ENCODE measurements around the gene CALML3. TPM values are rescaled to one million over a fixed set of nuclear protein-coding genes. Genes with fewer than 3 reads are reported as not detected.

CALML3 gene
- total RNA-seq, 3 donors from 2014 or later (not counting 1 experiment from before 2014, with no cell fraction given) = not detected

DNA sequence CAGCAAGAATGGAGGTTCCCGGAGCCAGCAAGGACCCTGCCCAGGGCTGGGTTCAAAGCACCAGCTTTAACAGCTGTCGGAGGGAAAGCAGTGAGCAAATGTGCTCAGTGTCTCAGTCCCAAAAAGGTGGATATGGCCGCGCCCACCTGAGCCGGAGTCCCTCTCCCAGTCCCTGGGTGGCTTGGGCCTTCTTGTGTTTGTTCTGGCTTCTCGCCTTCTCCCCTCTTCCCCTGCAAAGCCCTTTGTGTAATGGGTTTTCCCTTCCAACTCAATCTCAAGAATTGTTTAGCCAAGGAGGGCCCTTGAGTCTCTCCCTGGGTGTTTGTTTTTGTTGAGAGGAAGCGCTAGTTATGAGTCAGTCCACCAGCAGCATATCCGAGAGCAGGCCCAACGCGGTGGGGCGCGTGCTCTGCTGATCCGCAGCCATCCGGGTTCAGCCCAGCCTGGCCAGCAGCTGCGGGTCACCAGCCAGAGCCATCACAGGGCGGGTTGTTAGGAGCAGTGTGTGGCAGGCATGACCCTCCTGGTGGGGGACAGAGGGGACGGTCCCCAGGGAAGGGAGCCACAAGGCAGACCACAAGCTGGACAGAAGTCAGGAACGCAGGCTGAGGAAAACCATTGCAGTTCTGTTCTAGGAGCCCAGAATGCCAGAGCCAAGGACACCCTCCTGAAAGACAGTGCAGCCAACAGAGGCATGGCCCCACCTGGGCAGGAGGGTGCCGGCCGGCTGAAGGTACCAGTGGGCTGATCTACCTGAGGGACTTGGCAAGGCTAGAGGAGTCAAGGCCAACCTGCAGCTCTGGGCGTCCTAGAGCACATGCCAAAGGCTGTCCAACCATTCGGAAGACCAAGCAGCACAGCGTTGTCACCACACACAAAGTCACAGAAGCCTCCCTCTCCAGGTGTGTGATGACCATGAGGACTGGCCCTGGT lies 21.3 kb downstream of the CALML3 start:
- no peaks in the 10 kb centered on the region for H3K36me3 ChIP-seq (ENCODE audit: control insufficient read depth, insufficient read depth, low read length)
- no peak overlapping the region for H3K27ac Mint-ChIP-seq
- ATAC-seq = no peak

DNA sequence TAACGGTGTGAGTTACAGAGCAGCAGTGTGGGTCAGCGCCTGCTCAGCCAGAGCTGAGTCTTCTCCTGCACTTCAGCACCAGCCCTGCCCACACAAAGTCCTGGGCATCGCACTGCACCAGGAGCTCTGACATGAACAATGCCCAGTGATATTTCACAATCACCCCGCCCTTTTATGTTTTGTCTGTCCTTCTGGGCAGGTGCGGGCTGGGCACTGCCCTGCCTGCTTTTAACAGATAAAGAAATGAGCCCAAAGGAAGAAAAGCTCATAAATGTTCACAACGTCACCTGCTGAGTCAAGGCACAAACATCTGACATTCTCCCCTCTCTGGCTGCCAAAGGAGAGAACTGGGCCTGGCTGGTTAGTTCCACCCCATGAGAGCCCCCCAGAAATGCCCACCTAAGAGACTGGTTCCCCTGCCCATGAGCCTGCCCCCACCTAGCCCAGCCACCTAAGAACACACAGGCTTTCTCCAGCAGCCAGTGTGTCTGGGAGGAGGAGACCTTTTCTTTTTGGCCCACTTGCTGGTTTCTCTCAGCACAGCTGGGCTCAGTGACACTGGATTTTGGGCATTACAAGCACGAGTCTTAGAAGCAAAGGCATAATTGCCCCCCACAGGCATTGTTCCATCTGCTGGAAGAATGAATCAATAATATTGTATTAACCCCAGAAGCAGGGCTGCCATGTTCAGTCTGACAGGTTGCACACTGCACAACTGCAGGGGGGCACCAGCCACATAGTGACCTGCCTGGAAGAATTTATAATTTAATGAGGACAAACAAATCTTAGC lies 22.3 kb downstream of the CALML3 start:
- H3K9me3 Mint-ChIP-seq = peaks cover 0 to 2% of the 10 kb centered on the region in 2 donors
- intact Hi-C loops (cut with micrococcal nuclease) = no loop called here
- Histone ChIP-seq H3K9me3 (ENCODE audit: control insufficient read depth, insufficient read depth, low read length) (no peaks in the 10 kb centered on the region), H3K36me3 (ENCODE audit: control insufficient read depth, insufficient read depth, low read length) (no peaks in the 10 kb centered on the region), H3K27ac (ENCODE audit: low read length) (no peak overlapping the region), H3K4me1 (ENCODE audit: control insufficient read depth, insufficient read depth, low read length) (peaks cover 23% of the 10 kb centered on the region), H3K4me3 (ENCODE audit: low read length) (no peak overlapping the region), H3K27me3 (ENCODE audit: control insufficient read depth, insufficient read depth, low read length) (no peaks in the 10 kb centered on the region)
- ATAC-seq (no peak), DNase-seq (no peak)
- H3K4me3 Mint-ChIP-seq = no peak overlapping the region
- no peaks in the 10 kb centered on the region for H3K27me3 Mint-ChIP-seq (ENCODE audit: low read depth in 2 of 2)
- TF ChIP-seq, protein P1, sequence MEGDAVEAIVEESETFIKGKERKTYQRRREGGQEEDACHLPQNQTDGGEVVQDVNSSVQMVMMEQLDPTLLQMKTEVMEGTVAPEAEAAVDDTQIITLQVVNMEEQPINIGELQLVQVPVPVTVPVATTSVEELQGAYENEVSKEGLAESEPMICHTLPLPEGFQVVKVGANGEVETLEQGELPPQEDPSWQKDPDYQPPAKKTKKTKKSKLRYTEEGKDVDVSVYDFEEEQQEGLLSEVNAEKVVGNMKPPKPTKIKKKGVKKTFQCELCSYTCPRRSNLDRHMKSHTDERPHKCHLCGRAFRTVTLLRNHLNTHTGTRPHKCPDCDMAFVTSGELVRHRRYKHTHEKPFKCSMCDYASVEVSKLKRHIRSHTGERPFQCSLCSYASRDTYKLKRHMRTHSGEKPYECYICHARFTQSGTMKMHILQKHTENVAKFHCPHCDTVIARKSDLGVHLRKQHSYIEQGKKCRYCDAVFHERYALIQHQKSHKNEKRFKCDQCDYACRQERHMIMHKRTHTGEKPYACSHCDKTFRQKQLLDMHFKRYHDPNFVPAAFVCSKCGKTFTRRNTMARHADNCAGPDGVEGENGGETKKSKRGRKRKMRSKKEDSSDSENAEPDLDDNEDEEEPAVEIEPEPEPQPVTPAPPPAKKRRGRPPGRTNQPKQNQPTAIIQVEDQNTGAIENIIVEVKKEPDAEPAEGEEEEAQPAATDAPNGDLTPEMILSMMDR (IDR thresholded peaks at IDR 0.05) = no peak
- no peaks in the 10 kb centered on the region for H3K36me3 Mint-ChIP-seq
- 92% methylated on average over 7 of the region's 7 CpGs for WGBS (ENCODE audit: insufficient coverage)
- no peak overlapping the region for H3K27ac Mint-ChIP-seq
- H3K4me1 Mint-ChIP-seq = peaks cover 0 to 17% of the 10 kb centered on the region in 2 donors

More for the DNA sequence above, 21.3 kb downstream of the CALML3 start:
- peaks cover 2 to 4% of the 10 kb centered on the region in 2 donors for H3K9me3 Mint-ChIP-seq
- Histone ChIP-seq H3K27me3 (ENCODE audit: control insufficient read depth, insufficient read depth, low read length) (no peaks in the 10 kb centered on the region), H3K4me1 (ENCODE audit: control insufficient read depth, insufficient read depth, low read length) (peaks cover 14% of the 10 kb centered on the region), H3K27ac (ENCODE audit: low read length) (no peak overlapping the region), H3K4me3 (ENCODE audit: low read length) (no peak overlapping the region), H3K9me3 (ENCODE audit: control insufficient read depth, insufficient read depth, low read length) (no peaks in the 10 kb centered on the region)
- 93% methylated on average over 23 of the region's 23 CpGs for WGBS (ENCODE audit: insufficient coverage)
- DNase-seq = no peak
- H3K27me3 Mint-ChIP-seq (ENCODE audit: low read depth in 2 of 2) = no peaks in the 10 kb centered on the region
- peaks cover 0 to 7% of the 10 kb centered on the region in 2 donors for H3K4me1 Mint-ChIP-seq
- H3K36me3 Mint-ChIP-seq = no peaks in the 10 kb centered on the region
- H3K4me3 Mint-ChIP-seq = no peak overlapping the region
- TF ChIP-seq, protein P1 (IDR thresholded peaks at IDR 0.05) = no peak
- intact Hi-C loops (cut with micrococcal nuclease) = no loop called here

DNA sequence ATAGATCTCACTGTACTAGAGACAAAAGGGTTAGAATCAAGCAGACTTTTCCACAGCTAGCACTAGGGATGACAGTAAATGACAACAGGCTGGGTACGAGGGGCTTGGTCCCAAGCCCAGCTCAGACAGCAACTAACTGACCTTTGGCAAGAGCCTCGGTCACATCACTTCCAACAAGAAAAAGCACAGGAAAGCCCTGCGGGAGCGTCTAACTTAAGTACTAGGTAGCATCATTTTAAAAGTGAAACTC lies 22.8 kb downstream of the CALML3 start:
- intact Hi-C loops (cut with micrococcal nuclease) = no loop called here
- Mint-ChIP-seq H3K4me3 (no peak overlapping the region), H3K36me3 (no peaks in the 10 kb centered on the region), H3K9me3 (no peaks in the 10 kb centered on the region), H3K27ac (no peak overlapping the region), H3K4me1 (peaks cover 0 to 22% of the 10 kb centered on the region in 2 donors), H3K27me3 (ENCODE audit: low read depth in 2 of 2) (no peaks in the 10 kb centered on the region)
- TF ChIP-seq, protein P1 (IDR thresholded peaks at IDR 0.05) = no peak
- Histone ChIP-seq H3K9me3 (ENCODE audit: control insufficient read depth, insufficient read depth, low read length) (no peaks in the 10 kb centered on the region), H3K27me3 (ENCODE audit: control insufficient read depth, insufficient read depth, low read length) (no peaks in the 10 kb centered on the region), H3K36me3 (ENCODE audit: control insufficient read depth, insufficient read depth, low read length) (no peaks in the 10 kb centered on the region), H3K4me1 (ENCODE audit: control insufficient read depth, insufficient read depth, low read length) (peaks cover 29% of the 10 kb centered on the region), H3K4me3 (ENCODE audit: low read length) (no peak overlapping the region), H3K27ac (ENCODE audit: low read length) (no peak overlapping the region)
- ATAC-seq (no peak), DNase-seq (no peak)
- WGBS (ENCODE audit: insufficient coverage) = 70% methylated on average over 4 of the region's 4 CpGs
